Measurements from ENCODE around the gene TJP1.
"Not testable (repeated sequence)": the region's sequence is repeated elsewhere in the genome, so short reads cannot be mapped to it uniquely, and the experiment has no call there.

Gene TJP1

DNA sequence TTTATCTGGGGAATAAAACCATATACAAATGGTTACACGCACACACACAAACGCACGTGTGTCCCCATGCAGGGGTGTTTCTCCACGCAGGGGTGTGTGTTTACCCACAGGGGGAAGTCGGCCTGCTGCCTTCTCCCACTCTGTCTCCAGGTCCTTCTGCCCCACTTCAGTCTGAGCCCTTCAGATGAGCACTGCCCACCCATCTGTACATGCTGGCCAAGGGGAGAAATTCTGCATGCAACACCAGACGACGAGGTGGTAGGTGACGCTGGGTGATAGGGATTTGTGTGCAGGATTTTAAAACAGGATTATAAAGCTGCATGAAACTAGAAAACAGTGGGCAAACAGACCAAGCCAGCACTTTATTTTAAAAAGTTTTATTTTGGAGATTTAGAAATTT lies 122.5 kb downstream of the TJP1 start:
- no peak for DNase-seq (ENCODE audit: low read depth)

DNA sequence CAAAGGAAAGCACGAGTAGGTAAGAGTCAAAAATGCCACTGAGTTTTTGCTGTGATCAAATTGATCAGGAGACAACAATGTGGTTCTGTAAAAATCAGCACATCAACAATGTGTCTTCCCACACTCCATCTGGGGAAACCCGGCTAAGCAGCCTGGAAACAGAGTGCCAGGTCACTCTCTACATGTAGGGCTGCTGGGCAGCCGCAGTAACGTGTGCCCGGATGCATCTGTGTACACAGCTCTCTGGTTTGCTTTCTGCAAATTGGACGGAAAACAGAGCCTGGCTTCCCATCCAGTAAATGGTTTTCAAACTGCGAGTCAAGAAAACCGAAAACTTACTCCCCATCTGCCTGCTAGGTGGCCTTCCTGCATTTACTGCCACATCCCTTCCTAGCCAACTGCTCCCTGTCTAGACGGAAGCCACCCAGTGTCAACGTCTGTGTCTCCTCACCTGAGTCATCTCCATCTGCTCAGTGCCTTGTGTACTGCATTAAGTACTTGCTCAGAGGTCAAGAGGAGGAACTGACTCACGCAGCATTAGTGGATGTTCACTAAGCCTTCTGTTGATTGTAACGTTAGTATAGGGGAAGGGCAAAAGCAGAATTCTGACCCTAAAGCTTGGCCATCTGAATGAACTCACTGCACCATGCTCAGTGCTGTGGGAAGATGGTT lies 124.1 kb downstream of the TJP1 start:
- DNase-seq (ENCODE audit: low read depth): no peak

DNA sequence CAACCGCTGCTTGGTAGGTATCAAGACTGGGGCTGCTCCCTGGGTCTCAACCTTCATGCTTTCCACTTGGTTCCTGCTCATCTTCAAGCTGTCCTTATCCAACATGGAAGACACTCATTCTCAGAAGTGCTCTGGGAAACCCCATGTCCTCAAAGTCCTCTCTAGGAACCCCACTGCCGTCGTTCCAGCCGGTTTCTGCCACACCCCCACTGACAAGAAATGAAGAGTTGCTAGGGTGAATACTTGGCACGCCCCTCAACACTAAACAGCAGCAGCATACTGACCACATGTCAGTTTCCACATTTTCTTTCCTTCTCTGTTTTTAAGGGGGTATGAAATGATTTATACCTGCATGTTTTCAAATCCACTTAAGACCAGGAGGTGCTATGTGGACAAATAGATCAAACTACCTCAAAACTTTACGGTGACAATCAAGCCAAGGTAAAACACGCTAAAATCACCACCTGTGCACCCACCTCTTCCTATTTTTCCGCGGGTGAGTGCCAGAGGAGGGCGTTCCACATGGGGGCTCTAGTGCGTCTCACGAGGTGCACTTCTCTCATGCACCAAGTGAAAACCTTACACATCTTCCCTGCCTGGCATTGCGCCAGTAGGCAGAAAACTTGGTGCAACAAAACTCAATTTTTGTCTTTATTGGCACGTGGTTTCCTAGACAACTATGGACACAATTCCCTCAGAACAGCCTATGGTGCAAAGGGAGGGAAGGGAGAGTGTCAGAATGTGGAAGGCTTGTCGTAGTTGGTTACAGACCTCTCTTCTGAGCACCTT lies 125.1 kb downstream of the TJP1 start:
- DNase-seq (ENCODE audit: low read depth): no peak

DNA sequence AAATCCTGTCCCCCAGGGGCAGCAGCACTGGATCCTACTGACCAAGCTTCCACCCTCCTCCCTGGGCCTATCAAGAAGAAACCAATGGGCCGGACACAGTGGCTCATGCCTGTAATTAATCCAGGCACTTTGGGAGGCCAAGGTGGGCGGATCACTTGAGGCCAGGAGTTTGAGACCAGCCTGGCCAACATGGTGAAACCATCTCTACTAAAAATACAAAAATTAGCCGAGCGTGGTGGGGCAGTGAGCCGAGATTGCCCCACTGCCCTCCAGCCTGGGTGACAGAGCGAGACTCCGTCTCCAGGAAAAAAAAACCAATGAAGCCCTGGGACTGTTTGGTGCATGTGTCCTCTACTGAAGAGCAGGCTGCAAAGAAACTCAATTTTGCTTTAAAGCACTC lies 125.8 kb downstream of the TJP1 start:
- not testable (repeated sequence) for DNase-seq (ENCODE audit: low read depth)

DNA sequence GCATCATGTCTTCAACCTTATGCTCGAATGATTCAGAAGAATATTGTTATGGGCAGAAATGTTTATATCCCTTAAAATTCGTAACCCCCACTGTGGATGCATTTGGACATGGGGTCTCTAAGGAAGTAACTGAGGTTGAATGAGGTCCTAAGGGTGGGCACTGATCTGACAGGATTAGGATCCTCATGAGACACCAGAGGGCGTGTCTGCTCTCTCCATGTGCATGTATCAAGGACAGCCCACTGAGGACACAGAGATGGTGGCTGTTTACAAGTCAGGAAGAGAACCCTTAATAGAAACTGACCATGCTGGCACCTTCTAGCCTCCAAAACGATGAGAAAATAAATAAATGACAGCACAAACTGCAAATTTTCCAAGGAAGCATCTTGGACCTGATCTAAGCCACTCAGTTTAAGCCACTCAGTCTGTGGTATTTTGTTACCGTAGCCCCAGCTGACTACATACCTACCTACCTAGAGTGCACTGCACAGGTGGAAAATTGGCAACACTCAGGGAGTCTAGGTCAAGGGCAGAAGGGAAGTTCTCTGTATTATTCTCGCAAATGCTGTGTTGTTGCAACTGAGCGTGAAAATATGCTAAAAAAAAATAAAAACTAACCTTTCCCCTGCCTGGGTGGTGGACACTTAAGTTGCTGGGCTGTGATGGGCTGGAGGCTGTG lies 126.6 kb downstream of the TJP1 start:
- DNase-seq (ENCODE audit: low read depth): no peak

DNA sequence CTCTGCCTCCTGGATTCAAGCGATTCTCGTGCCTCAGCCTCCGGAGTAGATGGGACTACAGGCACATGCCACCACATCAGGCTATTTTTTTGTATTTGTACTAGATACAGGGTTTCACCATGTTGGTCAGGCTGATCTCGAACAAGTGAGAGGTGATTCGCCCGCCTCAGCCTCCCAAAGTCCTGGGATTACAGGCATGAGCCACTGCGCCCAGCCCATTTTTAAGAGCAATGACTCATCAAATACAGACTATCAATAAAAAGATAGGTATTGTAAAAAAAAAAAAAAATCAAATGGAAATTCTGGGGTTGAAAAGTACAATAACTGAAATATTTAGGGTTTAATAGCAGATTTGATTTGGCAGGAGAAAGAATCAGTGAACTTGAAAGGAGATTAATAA lies 129.0 kb downstream of the TJP1 start:
- DNase-seq (ENCODE audit: low read depth): no peak

DNA sequence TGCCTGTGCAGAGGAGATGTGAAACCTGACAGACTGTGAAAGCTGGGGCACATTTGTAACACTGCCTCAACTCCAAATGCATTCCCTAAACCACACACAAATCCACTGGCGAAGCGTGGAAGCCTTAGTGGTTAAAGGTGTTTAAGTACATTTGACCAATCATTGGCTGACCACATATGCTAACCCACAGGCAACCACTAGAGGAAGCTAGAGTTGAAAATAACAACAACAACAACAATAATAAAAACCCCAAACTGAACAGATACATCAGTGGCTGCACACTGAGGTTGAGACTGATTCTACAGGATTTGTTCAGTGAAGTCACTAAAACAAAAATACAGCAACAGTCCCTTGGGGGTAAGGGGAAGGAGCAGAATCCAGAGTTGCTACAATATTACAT lies 129.7 kb downstream of the TJP1 start:
- no peak for DNase-seq (ENCODE audit: low read depth)

DNA sequence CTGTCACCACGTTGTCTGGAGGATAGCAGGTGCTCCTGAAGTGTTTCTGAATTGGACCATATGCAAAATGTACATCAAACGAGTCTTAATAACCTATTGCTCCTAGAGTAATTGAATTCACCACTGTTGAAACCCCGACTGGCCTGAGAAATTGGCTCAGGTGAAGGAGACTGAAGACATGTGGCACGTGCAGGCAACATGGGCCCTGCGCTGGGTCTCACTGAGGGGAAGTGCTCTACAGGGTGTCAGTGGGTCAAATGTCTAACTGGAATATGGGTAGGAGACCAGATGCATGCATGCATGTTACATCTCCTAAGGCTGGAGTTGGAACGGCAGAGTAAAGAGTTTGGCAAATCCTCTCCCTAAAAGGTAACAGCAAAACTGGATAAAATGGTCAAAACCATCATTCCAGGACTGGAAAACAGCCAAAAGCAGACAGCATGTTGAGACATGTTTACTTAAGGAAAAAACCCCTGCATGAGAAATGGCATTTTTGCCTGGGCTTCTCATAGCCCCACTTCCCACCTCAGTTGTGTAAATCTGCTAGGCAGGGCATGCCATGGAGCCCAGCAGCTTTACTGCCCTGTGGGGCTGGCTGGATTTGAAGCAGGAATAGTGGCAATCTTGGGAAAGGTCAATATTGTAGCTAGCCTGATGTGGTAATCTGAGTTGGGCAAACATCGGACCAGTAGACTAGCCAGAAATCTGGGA lies 131.3 kb downstream of the TJP1 start:
- no peak for DNase-seq (ENCODE audit: low read depth)

DNA sequence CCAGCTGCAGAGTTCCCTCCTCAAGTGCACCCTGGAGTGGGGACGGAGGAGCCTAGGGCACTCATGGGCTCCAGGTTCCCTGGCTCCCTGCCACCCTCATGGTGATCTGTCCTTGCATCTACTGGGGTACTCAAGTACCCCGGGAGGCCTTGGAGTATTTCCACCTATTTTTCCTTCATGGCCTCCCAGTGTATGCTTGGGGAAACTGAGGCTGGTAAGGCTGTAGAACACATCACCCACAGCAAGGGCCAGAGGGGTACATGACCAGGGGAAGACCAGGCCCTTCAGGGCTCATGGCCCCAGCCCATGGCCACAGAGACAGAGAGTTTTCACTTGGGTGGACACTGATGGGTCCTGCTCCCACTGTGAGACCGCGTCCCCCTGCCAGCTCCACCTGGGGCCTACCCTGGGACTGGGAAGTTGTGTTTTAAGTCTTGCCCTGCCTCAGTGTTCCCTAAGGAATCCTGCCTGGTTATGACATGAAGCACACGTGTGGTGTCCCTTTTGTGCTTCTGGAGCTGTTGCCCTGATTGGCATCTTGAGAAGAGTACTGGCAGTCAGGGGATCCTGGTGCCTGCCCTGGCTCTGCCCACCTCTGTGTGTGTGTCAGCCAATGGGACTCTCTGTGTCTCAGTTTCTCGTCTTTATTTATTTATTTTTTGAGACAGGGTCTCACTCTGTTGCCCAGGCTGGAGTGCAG lies 132.8 kb downstream of the TJP1 start:
- no peak for DNase-seq (ENCODE audit: low read depth)

DNA sequence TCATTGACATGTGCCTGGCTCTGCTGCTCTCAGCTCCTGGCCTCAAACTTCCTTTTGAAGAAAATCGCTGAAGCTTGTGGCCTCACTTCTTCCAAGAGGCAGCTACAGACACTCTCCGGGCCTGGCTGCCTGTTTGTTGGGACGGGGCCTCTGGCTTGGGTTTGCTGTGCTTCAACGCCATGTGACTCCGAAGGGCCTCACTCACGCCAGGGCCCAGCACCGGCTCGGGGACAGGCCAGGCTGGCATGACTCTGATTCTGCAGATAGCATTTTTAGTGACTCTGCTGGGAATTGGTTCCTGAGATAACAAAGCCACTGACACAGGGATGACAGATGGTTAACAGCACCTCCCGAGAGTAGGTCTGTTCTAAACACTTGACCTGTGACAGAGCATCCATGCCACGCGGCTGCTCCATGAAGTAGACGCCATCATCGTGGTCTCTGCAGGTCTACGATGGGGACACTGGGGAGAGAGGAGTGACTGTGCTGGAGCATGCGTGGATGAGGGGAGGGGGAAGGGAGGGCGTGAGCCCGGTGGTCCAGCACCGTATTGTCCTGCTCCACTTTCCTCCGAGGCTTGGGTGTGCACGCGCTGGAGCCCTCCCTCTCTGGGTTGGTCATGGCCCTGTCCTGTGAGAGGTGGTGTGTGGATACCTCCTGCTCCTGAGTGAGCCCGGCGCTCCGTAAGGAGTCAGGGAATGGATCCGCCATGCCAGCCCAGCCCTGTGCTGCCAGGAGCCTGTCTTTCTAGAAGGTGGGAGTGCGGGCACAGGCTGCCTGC lies 133.6 kb downstream of the TJP1 start:
- no peak for DNase-seq (ENCODE audit: low read depth)

DNA sequence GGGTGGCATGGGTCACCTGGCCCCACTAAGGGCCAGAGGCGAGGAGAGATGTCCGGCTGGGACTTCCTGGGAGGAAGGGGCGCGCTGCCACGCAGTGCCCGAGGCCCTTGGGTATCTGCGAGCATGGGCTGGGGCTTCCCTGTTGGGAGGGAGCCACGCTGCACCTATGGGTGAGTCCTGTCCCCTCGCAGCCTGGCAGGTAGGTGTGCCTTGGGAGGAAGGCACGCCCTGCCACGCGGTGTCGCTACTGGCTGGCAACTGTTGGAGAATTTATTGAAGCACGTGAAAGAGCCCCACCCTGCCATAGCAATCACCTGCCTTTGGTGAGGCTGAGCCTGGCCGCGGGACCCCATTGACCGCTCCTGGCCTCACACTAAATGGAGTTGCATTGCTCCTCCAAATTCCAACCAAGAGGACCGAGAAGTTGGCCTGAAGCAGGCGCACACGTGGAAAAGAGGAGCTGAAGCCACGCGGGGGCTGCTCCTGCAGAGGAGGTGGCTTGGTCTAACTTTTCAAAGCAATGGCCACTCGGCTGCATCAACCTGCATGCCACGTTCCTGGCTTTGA lies 134.2 kb downstream of the TJP1 start:
- no peak for DNase-seq (ENCODE audit: low read depth)

DNA sequence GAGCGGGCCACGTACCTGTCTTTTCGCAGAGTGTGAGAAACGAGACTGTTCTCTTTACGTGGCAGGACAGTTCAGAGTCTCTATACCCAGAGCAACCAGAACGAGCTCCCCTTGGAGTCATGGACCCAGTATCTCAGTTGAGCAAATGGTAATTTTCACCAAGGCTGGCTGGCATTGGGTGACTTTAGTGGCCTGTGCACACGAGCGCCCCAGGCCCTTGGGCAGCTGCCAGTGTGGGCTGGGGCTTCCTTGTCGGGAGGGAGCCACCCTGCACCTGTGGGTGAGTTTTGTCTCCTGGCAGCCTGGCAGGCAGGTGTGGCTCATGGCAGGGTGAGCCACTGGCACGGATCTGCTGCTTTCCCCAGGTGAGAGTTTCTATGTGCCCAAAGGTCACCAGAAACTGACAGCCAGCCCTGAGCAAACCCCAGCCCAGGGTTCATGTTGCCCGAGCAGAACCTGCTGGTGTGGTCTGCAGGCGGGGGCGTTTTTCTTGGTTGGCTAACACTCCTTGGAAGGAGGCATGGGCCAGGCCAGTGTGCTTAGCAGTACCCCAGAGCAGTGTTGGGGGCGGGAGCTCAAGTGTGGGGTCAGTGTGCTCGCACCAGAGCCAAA lies 135.0 kb downstream of the TJP1 start:
- DNase-seq (ENCODE audit: low read depth): no peak

DNA sequence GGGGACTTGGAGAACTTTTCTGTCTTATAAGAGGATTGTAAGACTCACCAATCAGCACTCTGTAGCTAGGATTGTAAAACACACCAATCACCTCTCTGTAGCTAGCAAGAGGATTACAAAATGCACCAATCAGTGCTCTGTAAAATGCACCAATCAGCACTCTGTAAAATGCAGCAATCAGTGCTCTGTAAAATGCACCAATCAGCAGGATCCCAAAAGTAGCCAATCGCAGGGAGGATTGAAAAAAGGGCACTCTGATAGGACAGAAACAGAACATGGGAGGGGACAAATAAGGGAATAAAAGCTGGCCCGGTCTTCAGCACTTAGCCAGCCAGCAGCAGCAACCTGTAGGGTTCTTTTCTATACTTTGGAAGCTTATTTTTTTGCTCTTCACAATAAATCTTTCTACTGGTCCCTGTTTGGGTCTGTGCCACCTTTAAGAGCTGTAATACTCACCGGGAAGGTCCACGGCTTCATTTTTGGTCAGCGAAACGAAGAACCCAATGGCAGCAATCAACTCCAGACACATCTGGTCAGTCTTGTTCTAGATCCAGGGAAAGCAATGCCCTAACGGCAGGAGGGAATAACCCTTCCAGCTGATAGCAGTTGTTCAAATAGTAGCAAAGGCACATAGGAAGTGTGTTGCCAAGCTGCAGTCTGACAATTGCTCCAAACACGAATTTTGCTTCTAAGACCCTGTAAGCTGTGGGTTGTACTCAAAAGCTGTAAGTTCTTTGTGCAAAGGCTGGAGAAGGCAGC lies 135.6 kb downstream of the TJP1 start:
- DNase-seq (ENCODE audit: low read depth): no peak

DNA sequence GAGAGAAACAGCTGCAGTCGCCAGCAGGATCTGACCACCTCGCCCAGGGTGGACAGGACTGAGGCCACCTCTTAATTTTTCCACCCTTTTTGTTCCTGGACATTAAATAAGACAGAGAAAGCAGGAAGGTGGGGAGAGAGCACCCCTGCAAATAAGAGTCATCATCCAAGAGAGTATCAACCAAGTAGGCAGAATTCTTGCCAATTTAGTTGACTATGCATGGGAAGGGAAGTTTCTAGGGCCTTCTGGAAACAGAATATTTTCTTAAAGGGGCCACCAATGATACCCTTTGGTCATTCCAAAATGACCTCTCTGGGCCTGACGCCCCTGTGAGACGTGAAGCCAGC lies 136.2 kb downstream of the TJP1 start:
- no peak for DNase-seq (ENCODE audit: low read depth)

DNA sequence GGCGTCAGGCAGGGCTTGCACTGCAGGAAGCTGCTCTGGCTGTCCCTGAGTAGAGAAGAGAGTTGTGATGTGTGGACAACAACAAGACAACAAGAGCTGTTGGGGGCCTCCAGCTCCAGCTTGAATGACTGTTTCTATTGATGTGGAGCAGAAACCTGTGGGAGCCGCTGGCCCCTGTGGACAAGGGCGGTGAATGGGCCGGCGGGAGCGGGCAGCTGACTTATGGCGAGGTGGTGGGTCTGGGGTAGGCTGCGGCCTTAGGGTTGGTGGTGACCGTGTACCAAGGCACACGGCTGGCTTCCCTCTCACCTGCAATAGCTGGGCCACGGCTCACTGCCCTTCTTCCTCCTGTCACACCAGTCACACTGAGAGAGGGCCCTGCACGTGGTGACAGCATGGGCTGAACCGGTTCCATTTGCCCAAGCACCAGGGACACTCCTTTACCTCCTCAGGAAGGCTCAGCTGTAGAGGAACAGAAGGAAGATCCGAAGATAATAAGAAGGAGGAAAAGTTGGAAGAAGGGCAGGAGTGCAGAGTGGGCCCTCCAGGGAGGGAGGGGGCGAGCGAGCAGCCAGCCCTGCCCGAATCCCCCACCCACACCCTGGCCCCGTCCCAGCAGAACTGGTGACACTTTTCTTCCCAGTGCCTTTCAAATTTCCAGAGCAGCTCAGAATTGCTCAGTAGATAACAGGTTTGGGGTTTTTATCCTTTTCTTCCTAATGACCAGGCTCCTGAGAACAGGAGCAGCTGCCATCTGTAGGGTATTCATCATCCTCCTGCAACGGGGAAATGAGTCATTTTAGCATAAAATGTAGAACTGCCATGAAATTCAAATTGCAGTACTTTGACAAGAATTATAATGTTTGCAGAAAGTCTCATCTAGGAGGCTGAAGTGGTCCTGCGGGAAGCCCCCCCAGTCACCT lies 136.9 kb downstream of the TJP1 start:
- no peak for DNase-seq (ENCODE audit: low read depth)

DNA sequence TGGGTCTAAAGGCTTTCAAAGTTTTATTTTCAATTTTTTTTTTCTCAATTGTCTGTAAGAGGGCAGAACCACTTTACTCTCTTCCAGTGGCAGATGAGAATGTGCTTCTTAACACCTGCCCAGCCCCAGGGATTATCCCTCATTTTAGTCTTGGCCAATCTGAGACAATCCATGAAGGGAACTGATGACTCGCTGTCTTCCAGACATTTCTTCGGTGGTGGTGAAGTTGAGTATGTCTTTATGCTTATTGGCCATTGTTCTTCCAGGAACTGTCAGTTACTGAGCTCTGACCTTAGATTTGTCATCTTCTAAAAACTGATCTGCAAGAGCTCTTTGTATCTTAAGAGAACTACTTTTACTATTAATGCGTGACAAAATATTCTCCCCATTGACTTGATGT lies 139.5 kb downstream of the TJP1 start:
- DNase-seq (ENCODE audit: low read depth): no peak

DNA sequence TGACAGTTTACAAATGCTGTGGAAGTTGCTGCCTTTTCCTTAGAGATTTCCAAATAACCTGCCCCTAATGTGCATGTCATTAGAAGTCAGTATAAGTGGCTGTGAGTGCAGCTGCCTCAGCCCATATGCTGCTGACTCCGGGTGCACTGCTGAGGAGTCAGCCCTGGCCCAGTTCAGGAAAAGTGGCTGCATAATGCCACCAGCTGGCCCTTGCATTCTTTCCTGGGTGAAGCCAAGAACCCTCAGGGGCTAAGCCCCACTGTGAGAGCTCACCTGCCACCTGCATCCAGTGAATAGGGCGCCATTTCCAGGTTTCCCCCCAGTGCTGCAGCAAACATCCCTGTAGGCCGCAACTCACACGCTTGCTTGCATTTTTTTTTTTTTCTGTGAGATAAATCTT lies 139.9 kb downstream of the TJP1 start:
- DNase-seq (ENCODE audit: low read depth): no peak

DNA sequence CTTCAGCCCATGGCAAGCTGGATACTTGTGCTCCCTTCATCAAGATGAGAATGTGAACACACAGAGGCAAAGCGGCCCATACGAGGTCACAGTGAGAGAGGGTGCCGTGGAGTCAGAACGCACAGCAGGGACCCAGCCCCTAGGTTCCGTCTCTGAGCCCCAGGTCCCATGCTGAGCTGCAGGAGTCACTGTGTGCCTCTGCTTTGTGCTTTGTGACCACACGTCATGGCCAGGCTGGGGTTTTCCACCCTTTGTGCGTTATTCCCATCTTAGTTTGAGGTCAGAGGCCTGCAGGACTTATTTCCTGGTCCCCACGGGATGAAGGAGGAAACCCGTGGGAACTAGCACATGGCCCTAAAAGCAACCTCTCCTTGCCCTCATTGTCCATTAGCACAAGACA lies 140.3 kb downstream of the TJP1 start:
- DNase-seq (ENCODE audit: low read depth): no peak

Data from stimulated activated CD8-positive, alpha-beta memory T cell treated with anti-CD3 and anti-CD28 coated beads, Interleukin-15, amount 100 ng/mL, for 24 hours (primary cell).